ENCODE measurements around the gene SPRYD3.
"Not testable (repeated sequence)": the region's sequence is repeated elsewhere in the genome, so short reads cannot be mapped to it uniquely, and the experiment has no call there.

SPRYD3 gene

DNA sequence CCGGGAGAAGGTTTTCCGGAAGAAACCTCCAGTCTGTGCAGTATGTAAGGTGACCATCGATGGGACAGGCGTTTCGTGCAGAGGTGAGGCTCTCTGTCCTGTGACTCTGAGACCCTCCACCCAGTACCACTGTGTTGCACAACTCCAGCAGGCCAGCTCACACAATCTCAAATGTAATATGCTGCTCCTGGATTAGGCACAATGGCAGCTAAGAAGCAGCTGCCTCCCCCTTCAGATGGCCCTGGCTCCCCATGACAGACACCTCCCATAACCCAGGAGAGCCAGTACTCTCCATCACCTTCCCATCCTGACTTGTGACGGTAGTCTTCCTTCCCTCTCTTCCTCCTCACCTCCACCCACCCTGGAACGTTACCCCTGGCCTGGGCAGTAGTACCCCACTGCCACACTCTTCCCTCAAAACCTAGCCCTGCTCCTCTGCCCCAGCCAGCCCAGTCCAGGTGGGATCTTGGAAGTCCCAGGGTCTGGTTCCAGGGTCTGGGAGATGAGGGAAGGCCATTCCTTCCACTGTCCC, 27.2 kb downstream of the SPRYD3 start:
- no peak for DNase-seq (ENCODE audit: low read depth in 3 of 3)

DNA sequence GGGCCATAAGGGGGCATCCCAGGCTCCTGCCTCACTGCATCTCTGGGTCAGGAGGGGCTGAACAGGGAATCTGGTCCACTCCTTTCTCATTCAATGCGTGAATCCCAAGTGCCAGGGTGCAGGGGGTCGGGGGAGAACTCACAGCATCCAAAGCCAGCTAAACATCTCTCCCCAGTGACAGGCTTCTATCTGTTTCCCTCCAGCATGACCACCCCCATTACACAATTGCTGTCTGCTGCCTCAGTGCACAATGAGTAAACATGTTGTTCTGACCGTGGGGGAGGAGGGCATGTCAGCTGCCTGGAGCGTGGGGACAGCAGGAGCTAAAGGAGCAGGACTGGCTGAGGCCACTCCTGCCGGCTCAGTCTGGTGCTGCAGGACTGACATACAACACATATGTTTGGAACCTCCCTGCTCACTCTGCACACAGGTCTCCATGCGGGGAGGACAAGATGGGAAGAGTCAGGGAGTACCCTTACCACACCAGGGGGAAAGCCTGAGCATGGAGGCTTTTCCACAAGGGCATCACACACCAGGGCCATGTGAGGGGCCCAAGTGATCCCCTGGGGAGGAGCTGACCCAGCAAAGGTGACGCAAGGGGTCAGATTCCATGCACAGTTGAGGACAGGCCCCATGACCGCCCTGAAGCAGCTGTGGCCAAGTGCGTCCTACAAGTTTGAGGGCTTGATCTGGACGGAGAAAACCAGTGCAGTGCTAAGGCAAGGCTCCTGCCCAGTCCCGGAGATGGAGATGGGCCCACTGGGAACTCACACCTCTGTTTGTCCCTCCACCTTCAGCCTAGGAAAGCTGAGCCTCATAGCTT, 27.9 kb downstream of the SPRYD3 start:
- DNase-seq (ENCODE audit: low read depth in 3 of 3) = no peak

DNA sequence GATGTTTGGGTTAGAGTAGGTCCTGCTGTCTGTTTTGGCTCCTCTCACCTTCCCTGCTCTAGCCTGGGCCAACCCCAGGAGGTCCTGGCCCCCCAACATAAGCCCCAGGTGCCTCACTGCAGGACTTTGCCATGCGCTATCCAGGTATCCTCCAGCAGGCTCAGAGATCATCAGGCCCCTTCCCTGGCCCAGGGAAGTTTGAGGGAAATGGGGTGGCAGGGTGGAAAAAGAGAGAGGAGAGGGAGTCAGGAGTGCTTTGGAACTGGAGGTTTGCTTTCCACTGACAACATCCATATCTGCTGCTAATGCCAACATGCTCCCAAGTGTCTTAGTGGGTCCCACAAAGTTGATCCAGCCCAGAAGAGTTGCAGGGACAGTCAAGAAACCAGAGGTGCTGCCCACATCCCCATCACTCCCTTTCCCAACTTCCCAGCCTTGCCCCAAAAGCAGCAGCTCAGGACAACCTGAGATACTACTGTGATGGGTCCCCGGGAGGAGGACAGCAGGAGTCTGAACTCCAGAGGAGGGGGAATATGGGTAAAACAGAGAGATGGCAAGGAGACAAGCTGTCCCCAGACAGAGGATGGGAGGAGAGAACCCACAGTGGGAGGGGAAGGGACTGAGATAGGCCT, 28.6 kb downstream of the SPRYD3 start:
- no peak for DNase-seq (ENCODE audit: low read depth in 3 of 3)

DNA sequence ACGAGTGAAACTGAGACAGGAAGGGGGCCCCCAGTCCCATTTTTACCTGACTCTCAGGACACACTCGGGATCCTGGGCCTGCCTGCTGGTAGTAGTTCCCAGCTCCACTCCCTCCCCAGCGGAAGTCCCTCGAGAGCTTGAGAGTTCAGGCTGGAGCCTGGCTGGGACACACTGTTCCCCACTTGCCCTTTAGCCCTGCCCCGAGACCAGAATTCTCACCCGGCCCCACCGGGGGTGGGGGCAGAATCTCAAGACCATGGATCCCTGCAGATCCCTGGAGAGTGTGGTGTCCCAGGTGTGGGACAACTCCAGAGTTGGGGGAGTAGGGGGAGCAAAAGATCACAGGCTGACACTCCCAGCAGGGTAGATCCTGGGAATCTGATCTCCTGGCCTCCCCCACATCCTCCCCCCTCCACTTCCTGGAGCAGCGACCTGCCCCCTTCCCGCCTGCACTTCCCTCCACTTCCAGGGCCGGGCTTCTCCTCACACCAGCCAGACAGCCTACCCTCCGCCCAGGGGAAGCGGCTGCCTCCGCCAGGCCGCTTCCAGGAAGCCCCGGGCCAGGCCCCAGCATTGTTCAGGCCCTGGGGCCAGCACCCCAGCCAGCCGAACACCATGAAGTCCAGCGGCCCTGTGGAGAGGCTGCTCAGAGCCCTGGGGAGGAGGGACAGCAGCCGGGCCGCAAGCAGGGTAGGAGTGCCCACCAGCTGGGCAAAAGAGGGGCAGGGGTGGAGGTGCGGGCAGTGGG, 29.4 kb downstream of the SPRYD3 start, which contains the start of gene TNS2:
Gene TNS2, plus strand, starts transcription at position 495 of the 748 bp plus-strand sequence. Its CDS starts 121 bp downstream, at position 616.
- no peak for DNase-seq (ENCODE audit: low read depth in 3 of 3)

DNA sequence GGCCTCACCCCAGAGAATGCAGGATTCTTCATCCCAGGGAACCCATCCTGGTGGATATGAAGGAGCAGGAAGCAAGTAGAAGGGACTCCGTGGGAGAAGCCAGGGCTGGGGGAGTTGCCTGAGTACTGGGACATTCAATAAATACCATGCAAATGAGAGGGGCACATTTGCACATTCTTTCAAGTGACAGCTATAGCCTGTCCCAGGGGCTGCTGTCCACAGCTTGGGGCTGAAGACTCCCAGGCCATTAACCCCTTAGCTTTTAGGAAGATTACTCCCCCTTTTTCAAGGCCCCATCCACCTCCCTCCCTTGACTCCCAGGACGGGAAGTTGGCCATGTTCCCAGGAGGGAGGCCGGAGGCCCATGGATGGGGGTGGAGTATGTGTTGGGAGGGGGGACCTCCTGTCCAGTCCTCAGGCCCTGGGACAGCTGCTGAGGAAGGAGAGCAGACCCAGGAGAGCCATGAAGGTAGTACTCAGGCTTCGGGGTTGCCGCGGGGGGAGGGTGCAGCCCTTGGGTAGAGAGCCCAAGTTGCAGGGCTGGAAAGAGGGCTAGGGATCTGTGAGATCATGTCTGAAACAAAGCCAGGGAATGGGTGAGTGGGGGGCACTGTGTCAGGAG, 30.3 kb downstream of the SPRYD3 start:
- DNase-seq (ENCODE audit: low read depth in 3 of 3) = no peak

DNA sequence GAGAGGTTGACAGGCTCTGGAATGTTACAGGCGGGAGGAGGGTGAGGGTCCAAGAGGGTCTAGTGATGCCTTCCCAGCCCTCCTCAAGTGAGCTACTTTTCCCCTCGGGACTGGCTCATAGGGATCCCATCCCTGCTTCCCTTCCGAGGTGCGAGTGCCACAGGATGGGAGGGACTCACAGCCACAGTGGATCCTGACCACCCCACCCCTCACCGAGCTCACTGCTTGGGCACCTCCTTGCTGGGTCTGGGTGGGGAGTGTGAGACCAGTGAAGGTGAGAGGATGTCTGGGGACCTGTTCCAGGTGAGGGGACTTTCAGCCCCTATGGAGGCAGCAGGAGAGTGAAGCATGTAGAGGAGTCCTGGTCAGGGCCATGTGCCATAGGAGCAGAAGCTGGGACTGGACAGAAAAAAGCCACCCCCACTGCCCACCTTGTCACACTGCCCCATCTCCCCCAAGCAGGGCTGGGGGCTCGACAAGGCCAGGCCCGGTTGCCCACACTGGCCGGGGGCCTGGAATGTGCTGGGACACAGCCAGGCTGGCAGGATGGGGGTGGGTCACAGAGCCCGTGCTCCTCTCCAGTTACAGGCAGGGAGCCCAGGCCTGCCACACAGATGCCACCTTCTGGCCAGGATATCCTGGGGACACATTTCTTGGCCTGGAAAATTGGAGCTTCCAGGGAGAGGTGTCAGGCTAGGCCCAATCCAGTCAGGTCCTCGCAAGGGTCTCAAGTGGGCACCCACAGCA, 31.0 kb downstream of the SPRYD3 start:
- DNase-seq (ENCODE audit: low read depth in 3 of 3) = no peak

DNA sequence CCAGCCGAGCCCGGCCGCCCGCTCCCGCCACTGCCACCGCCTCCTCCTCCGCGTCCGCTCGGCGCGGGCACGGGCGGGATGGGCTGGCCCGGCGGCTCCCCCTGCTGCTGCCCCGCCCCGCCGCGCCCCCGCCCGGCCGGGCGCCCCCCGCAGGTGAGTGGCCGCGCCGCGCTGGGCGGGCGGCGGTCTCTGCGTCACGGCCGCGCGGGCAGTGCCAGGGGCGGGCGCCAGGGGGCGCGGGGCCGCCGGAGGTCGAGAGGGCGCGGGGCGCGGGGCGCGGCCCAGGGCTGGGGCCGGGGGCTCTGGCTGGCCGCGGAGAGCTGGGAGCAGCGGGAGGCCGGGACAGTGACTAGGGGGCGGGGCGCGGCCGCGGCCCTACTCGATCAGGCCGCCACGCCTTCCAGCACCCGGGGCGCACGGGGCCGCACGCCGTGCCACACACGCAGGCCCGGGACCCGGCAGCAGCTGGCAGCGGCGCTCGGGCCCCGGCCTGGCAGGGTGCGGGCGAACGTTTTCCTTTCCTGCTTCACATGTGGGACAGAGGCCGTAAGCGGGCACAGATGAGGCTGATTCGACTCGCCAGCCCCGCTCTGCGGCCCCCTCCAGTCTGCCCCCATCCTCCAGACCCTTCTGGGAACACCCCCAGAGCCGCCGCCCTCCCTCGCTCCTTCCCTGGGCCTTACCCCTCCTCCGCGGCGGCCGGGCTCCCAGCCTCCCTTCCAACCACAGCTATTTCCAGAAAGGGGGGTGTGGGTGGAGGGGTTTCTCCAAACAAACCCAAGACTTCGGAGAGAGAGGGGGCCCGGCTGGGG, 31.8 kb downstream of the SPRYD3 start:
- DNase-seq (ENCODE audit: low read depth in 3 of 3) = peak; percentile 27 to 60 (median 36)

DNA sequence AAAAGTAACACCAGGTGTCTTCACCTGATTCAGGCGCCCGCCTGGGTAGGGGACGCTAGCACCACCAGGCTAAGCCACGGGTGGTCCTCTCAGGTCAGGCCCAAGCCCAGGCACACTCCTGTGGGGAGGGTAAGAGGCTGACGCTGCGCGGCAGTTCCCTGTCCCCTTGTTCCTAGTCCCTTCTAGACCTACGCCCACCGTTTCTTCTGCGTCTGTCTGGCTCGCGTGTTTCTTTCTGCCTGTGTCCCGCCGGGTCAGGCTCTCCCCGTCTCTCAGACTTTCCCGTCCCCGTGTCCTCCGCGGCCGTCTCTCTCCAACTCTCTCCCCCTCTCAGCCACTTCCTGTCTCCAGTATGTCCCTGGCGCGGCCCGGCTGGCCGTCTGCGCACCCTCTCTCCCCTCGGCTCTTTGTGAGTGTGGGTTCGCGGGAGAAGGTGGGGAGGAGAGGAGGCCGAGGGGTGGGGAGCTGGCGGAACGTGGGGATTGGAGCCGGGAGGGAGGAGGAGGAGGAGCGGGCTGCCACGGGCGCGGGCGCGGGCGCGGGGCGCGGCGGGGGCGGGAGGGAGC, 32.5 kb downstream of the SPRYD3 start:
- DNase-seq (ENCODE audit: low read depth in 3 of 3) = peak in 2 of 3 experiments; percentile 20 to 47

DNA sequence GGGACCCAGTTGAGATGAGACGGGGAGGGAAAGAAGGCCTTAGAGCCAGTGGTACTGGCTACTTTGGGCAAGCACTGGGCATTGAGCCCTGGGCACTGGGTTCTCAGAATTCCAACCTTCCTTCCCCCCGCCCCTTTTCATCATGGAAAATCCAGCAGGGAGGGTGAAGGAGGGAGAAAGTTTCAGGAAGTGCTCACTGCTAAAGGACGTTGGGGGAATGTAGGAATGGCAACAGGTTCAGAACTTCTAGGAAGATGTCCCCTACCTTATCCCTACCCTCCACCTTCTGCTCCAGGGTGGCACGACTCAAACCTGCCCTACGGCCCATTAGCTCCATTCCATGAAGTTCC, 33.5 kb downstream of the SPRYD3 start:
- DNase-seq (ENCODE audit: low read depth in 3 of 3) = no peak

DNA sequence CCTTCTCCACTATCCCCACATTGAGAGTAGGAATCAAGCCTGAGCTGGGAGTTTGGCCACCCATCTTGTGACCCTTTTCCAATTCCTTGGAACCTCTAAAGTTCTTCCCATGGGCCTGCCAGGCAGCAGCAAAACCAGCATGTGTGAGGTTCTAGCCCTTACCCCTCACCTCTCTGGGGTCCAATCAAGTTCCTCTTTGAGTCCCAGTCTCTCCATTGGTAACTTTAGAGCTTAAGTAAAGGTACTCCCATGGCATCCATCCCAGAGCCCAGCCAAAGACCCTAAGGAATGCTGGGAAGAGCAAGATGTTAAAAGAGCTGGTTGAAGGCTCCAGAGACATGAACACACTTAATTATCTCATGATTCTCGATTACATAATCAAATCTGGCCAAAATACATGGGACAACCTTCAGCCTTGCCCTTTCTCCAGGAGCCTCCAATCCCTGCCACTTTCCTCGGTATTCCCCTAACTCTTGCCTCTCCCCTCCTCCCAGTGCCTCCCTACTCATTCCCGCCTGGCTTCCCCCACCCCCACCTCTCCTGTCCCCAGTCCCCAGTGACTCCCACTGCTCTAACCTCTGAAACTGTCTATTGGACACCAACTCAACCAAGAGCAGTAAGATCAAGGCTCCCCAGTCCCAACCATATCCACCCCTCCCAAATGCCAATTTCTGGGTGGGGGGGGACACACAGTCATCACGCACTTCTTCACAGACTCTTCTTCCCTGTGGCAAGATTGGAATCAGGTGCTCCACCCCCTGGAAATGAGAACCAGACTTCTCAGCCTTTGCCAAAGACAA, 34.1 kb downstream of the SPRYD3 start:
- no peak for DNase-seq (ENCODE audit: low read depth in 3 of 3)

DNA sequence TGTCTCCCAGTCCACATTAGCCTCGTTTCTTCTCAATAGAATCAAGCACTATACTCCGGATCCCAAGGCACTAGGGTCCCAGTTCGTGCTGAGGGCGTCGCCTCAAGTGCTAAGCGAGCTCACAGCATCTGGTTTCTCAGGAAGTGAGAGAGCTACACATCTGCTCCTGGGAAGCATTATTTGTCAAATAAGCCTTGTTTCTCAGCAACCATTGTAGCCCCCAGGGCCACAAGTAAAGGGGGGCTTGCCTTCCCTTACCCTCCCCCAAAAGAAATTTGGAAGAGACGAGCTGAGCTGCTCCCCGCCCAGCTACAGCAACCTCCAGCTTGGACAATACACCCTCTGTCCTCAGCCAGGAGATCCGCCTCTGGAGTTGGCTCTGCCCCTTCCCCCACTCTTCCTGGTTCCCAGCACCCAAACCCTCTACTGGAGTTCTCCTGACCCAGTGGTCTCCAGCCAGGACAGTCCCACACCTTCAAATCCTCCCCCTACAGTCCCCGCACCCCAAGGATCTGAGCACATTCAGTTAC, 35.1 kb downstream of the SPRYD3 start:
- no peak for DNase-seq (ENCODE audit: low read depth in 3 of 3)

DNA sequence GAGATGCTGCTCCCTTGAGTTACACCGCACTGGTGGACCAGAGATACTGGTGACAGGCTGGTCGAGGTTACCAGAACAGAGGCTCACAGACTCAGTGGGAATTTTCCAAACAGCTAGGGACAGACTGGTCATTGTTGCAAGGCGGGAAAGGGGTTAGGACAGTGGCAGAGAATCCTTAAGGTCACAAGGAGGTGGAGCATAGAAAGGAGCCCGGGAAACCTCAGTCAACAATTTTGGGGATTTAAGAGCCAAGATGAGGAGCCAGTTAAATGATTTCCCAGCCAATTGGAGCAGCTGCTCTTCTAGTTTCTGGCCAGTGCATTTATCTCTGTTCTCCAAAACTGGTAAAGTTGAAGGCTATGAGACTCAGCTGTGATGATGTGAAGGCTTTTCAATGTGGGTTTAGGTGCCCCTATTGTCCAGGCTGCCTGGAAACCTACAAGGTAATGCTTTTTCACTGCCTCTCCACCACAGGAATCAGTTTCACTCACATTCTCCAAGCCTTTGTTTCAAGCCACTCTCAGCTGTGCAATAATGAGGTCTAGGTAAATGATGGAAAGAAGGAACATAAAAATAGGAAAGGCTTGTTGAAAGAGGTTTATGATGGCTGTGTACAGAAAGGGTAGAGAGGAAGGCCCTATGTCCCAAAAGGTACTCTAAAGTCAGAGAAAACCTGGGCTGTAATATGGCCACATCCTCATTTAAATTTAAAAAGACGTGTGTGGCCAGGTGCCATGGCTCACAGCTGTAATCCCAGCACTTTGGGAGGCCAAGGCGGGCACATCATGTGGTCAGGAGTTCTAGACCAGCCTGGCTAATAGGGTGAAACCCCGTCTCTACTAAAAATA, 36.4 kb downstream of the SPRYD3 start:
- DNase-seq (ENCODE audit: low read depth in 3 of 3) = no peak

DNA sequence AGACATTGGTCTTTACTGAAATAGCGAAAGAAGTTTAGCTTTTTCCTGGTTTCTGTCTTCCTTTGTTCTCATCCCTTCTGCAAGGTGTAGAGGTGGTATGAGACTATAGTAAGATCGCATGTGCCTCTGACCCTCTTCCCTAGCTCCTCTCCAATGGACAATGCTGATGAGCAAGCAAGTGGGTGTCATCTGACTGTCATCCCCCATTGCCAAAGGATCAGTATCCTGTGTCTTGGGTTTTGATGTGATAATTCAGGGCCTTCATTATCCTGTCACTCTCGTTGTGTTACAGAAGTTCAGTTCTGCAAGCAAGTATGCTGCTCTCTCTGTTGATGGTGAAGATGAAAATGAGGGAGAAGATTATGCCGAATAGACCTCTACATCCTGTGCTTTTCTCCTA, 39.3 kb downstream of the SPRYD3 start:
- no peak for DNase-seq (ENCODE audit: low read depth in 3 of 3)

DNA sequence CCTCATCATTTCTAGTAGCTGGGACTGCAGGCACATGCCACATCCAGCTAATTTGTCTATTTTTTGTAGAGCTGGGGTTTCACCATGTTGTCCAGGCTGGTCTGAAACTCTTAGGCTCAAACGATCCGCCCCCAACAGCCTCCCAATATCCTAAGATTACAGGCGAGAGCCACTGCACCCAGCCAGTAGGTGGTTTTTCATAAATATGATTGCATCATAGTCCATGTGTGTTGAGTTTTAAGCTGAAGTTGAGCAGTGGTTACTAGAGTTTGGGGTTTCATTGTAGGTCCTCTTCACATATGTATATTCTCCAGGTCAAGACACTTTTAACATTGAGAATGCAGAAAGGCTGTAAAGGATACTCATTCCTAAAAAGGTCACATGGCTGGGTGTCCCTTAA, 42.4 kb downstream of the SPRYD3 start:
- no peak for DNase-seq (ENCODE audit: low read depth in 3 of 3)

DNA sequence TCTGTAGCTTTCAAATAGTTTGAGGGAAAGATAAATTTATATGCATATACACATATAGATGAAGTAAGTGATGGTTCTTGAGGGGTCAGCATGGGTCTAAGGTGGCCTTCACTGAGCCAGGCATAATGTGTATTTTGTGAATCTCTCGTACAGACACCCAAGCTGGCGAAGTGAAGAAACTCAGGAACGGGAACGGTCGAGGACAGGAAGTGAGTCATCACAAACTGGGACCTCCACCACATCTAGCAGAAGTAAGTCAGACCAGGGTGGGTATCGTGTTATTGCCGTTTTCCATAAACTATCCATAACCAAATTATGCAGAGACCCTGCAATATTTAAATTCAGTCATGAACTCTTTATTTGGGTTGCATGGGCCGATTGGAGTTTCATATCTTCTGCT, 44.7 kb downstream of the SPRYD3 start:
- no peak for DNase-seq (ENCODE audit: low read depth in 3 of 3)

DNA sequence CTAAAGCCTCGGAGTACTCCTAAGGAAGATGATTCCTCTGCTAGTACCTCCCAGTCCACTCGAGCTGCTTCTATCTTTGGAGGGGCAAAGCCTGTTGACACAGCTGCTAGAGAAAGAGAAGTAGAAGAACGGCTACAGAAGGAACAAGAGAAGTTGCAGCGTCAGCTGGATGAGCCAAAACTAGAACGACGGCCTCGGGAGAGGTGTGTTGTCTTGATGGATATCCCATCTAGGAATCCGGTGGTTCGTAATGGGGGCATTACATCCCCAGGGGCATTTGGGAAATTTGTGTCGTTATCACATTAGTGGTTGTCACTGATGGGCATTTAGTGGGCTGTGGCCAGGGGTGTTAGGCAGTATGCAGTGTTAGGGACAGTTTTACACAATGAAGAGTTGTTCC, 45.4 kb downstream of the SPRYD3 start:
- DNase-seq (ENCODE audit: low read depth in 3 of 3) = not testable (repeated sequence)

DNA sequence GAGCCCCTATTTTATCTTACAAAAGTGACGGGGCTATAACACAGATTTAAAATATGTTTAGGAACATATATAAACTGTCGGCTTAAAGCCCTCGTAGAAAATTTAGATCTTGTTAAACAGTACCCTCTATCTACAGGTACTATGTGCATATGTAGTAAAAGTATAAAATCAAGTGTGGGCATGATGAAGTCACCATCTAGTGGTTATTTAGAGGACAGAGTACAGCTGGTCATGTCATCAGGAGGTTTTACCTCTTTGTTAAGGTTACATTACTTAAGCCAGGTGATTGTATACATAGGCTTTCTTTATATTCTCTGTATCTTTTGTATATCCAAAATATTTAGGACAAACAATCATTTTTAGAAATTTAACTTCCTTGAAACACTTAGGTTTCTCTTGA, 47.6 kb downstream of the SPRYD3 start:
- no peak for DNase-seq (ENCODE audit: low read depth in 3 of 3)

DNA sequence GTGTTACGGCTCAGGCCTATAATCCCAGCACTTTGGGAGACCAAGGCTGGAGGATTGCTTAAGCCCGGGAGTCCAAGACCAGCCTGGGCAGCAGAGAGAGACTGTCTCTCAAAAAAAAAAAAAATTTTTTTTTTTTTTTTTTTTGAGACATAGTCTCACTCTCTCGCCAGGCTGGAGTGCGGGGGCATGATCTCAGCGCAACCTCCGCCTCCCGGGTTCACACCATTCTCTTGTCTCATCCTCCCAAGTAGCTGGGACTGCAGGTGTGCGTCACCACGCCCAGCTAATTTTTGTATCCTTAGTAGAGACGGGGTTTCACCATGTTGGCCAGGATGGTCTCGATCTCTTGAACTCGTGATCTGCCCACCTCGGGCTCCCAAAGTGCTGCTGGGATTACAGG, 52.2 kb downstream of the SPRYD3 start:
- not testable (repeated sequence) for DNase-seq (ENCODE audit: low read depth in 3 of 3)
